OCI-LY7 (cell line): ENCODE measurements around the gene CNR2. TPM values are rescaled to one million over a fixed set of nuclear protein-coding genes. Genes with fewer than 3 reads are reported as not detected.

Experiments used
- BruUV-seq: library from RNA; stranded (reverse); fragments of 400-500 nt; replicated peaks from 2 replicates; lab custom pipeline; 2021; lab: Mats Ljungman, UMichigan
- CTCF ChIA-PET: fragments of 300-600 bp; sonication (Branson Sonifier 250); formaldehyde crosslinking; loops from one replicate; lab custom pipeline; 2022; ENCODE audit warnings: antibody characterized with exemption; ENCODE audit not compliant: unreplicated experiment; lab: Charles Lee
- POLR2A ChIA-PET: fragments of 300-600 bp; sonication (Branson Sonifier 250); formaldehyde crosslinking; loops from one replicate; lab custom pipeline; 2022; ENCODE audit warnings: antibody characterized with exemption; lab: Charles Lee
- DNase-seq: peaks from one replicate; pipeline ENCODE4 v3.0.0-alpha.2; 2015; ENCODE audit warnings: low spot score
- H2AFZ ChIP-seq: fragments of 200-600 bp; sonication (generic), shearing (Covaris generic); 2 replicates; pipeline ENCODE4 v1.6.1; 2014; ENCODE audit warnings: mild to moderate bottlenecking, antibody characterized with exemption, low read length, moderate library complexity
- H3K27ac ChIP-seq: fragments of 200-600 bp; sonication (generic); 2 replicates; pipeline ENCODE4 v1.5.1; 2014; ENCODE audit warnings: mixed run types, low read depth, mild to moderate bottlenecking, moderate library complexity, low read length, inconsistent platforms; ENCODE audit not compliant: poor library complexity, severe bottlenecking
- H3K36me3 ChIP-seq: fragments of 200-600 bp; sonication (generic); 2 replicates; pipeline ENCODE4 v1.6.1; 2014; ENCODE audit warnings: mild to moderate bottlenecking, antibody characterized with exemption, low read length, moderate library complexity, mixed read lengths; ENCODE audit not compliant: insufficient read depth
- H3K4me1 ChIP-seq: fragments of 200-600 bp; sonication (generic); 2 replicates; pipeline ENCODE4 v1.5.1; 2014; ENCODE audit warnings: mild to moderate bottlenecking, low read length; ENCODE audit not compliant: insufficient read depth, poor library complexity, severe bottlenecking
- H3K4me2 ChIP-seq: fragments of 200-600 bp; sonication (generic); 2 replicates; pipeline ENCODE4 v1.6.1; 2014; ENCODE audit warnings: mild to moderate bottlenecking, low read length
- H3K4me3 ChIP-seq: fragments of 200-600 bp; sonication (generic); 2 replicates; pipeline ENCODE4 v1.5.1; 2014; ENCODE audit warnings: mild to moderate bottlenecking, low read depth, low read length; ENCODE audit not compliant: poor library complexity, severe bottlenecking
- H3K79me2 ChIP-seq: fragments of 200-600 bp; sonication (generic); 2 replicates; pipeline ENCODE4 v1.6.1; 2016; ENCODE audit warnings: low read depth, mild to moderate bottlenecking, low read length, moderate library complexity, mixed read lengths; ENCODE audit not compliant: insufficient read depth
- H3K9me2 ChIP-seq: fragments of 200-600 bp; sonication (generic); 2 replicates; pipeline ENCODE4 v1.6.1; 2016; ENCODE audit warnings: mild to moderate bottlenecking, low read length, mixed read lengths; ENCODE audit not compliant: insufficient read depth
- H3K9me3 ChIP-seq: fragments of 200-600 bp; sonication (generic); 2 replicates; pipeline ENCODE4 v1.6.1; 2014; ENCODE audit warnings: mild to moderate bottlenecking, mixed run types, low read length, mixed read lengths
- H4K20me1 ChIP-seq: fragments of 200-600 bp; sonication (generic); 2 replicates; pipeline ENCODE4 v1.6.1; 2014; ENCODE audit warnings: mild to moderate bottlenecking, antibody characterized with exemption, low read length, moderate library complexity, mixed read lengths; ENCODE audit not compliant: insufficient read depth
- CTCF ChIP-seq: fragments of 200-600 bp; sonication (generic); conservative IDR thresholded peaks from 2 replicates; pipeline ENCODE4 v1.5.1; 2014; ENCODE audit warnings: mild to moderate bottlenecking, antibody characterized with exemption, low read length, moderate library complexity, mixed read lengths
- EZH2phosphoT487 ChIP-seq: fragments of 200-600 bp; sonication (generic); IDR thresholded peaks from 2 replicates; pipeline ENCODE4 v1.6.1; 2018; ENCODE audit warnings: low read depth, borderline replicate concordance, mild to moderate bottlenecking, mixed run types, antibody characterized with exemption, low read length, moderate library complexity, mixed read lengths
- intact Hi-C: fragments of 100-400 bp; cut with micrococcal nuclease; formaldehyde crosslinking; loops from one replicate; pipeline ENCODE4 v1.10.0; 2022; ENCODE audit not compliant: unreplicated experiment
- total RNA-seq, 2 experiments: library from RNA; depleted of rRNA in 1 of 2; stranded (reverse); fragments of >200 nt in 1 of 2; shearing (Covaris generic) in 1 of 2; gene quantifications; 2 replicates each; pipeline ENCODE4 v1.2.3, GENCODE V29; 2014 to 2022

Gene CNR2
- total RNA-seq, 2 experiments from 2014 or later, result 14.1 to 17.0 TPM

DNA sequence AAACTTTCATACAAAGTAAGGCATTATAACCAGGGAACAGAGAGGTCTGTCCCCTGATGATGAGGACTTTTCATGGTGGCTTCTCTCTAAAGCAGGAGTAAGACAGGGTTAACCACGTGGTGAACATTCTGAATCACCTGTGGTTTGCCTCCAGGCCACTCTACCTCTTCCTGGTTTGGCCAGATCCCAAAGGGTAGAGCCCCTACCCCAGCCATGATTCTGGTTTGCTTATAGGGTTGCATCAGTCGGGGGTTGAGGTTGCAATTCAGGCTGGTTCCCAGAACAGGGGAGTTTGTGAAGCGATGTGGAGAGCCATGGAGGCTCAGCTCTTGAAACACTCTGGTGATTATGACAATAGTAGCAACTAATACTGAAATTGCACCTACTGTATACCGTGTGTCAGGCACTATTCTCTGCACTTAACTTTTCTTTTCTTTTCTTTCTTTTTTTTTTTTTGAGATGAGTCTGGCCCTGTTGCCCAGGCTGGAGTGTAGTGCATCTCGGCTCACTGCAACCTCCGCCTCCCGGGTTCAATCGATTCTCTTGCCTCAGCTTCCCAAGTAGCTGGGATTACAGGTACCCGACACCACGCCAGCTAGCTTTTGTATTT is 8.3 kb downstream of the CNR2 start:
- DNase-seq, result no peak
- no peaks in the 10 kb centered on the region for H4K20me1 ChIP-seq
- peak overlapping the region; percentile 42 for H3K27ac ChIP-seq
- peaks cover 37% of the 10 kb centered on the region for H3K36me3 ChIP-seq
- no TSS peak for BruUV-seq
- no peak overlapping the region for H2AFZ ChIP-seq
- H3K79me2 ChIP-seq, result peaks cover 64% of the 10 kb centered on the region
- peak overlapping the region; percentile 47 for H3K4me2 ChIP-seq
- ChIA-PET CTCF (no interaction called here), POLR2A (interaction anchor here (0.7 kb wide), 1 partner anchor 80 kb away, joined by 3 read pairs; the partner anchor contains the start of gene HMGCL)
- peaks cover 60% of the 10 kb centered on the region for H3K4me1 ChIP-seq
- intact Hi-C loops, result loop anchor here (5.0 to 10.0 kb wide), 2 partner anchors 378 to 540 kb away; partner anchors contain the start of gene ZNF436
- TF ChIP-seq CTCF (no peak), EZH2phosphoT487 (no peak)
- H3K9me3 ChIP-seq, result no peaks in the 10 kb centered on the region
- no peak overlapping the region for H3K4me3 ChIP-seq
- no peaks in the 10 kb centered on the region for H3K9me2 ChIP-seq

- Histone ChIP-seq H3K36me3 (peaks cover 43% of the 10 kb centered on the region), H3K79me2 (peaks cover 68% of the 10 kb centered on the region), H3K4me2 (no peak overlapping the region), H3K9me3 (no peaks in the 10 kb centered on the region), H4K20me1 (no peaks in the 10 kb centered on the region), H3K9me2 (no peaks in the 10 kb centered on the region), H3K27ac (no peak overlapping the region), H3K4me3 (no peak overlapping the region), H3K4me1 (peaks cover 58% of the 10 kb centered on the region), H2AFZ (no peak overlapping the region)
- ChIA-PET CTCF (interaction anchor here (0.5 kb wide), 1 partner anchor 13 kb away, joined by 3 read pairs; no protein-coding TSS in a partner anchor), POLR2A (interaction anchor here (0.6 to 1.2 kb wide), 4 partner anchors 16 to 191 kb away, joined by 3 to 4 read pairs (median 3); partner anchors contain the start of gene PITHD1)
- BruUV-seq, result no TSS peak
- DNase-seq, result no peak
- intact Hi-C loops, result loop anchor here (1.0 to 10.0 kb wide), 2 partner anchors 30 to 539 kb away; partner anchors contain the start of gene ZNF436
- TF ChIP-seq EZH2phosphoT487, result no peak
- TF ChIP-seq CTCF, result no peak
Measured at GRCh38 chr1:23903754-23904153, 9.4 kb downstream of the CNR2 start.
